Left renal cortex interstitium (tissue), 4 donors: ENCODE results near the gene TBC1D2B. TPM values are rescaled to one million over a fixed set of nuclear protein-coding genes. Genes with fewer than 3 reads are reported as not detected.
A peak's percentile ranks its signal among the peaks of the same experiment; 100 is the strongest.

ENCODE experiments used
- DNase-seq, 4 donors: peaks; one replicate each; pipeline ENCODE4 v3.0.0-alpha.2; 2013; ENCODE audit warnings: low read depth in 4 of 4, low spot score in 2 of 4, missing footprints in 1 of 4
- polyA plus RNA-seq, 4 donors: library from polyadenylated mRNA; unstranded; fragments of 120-200 nt; gene quantifications; one replicate each; pipeline ENCODE4 v1.2.1, GENCODE V29; 2013; ENCODE audit not compliant: insufficient read length in 4 of 4

TBC1D2B gene
- polyA plus RNA-seq, 4 donors, result 29.7 to 32.1 (median 31.4) TPM

DNA sequence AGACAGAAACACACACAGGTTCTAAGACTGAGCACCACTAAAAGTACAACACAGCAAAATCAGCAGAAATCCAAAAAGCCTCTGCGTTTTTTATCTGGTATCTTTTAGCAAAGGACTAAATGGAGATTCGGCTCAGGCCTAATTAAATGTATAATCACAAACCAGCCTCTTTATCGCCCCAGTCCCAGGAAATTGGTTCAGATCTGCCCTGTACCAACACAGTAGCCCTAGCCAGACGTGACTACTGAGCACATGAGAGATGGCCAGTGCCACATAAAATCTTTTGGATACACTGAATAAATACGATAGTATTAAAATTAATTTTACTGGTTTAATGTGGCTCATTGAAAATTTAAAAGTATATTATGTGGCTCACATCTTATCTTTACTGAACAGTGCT lies 19.7 kb downstream of the TBC1D2B start:
- DNase-seq, result no peak

DNA sequence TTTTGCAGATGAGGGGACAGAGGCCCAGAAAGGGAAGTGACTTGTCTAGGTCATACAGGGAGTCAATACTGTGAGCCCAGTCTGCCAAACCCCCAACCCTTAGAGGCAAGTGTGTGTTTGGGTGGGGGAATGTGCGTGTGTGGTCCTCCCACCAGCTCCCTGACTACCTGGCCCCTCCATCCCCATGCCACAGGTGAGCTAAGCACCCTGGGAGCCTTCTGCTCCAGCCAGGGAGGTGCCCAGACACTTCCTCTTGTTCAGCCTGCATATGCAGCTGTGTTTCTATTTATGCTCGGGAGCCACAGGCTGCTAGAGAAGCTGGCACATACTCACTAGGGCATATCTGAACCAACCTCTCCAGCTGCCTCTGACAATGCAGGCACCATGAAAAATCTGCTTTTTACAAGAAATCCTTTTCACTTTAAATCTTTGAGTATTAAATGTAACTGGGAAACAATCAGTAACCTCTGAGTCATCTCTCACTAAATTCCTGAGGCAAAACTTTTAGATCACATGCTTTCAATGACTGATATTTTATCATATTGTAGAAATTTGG lies 20.7 kb downstream of the TBC1D2B start:
- DNase-seq, result no peak

DNA sequence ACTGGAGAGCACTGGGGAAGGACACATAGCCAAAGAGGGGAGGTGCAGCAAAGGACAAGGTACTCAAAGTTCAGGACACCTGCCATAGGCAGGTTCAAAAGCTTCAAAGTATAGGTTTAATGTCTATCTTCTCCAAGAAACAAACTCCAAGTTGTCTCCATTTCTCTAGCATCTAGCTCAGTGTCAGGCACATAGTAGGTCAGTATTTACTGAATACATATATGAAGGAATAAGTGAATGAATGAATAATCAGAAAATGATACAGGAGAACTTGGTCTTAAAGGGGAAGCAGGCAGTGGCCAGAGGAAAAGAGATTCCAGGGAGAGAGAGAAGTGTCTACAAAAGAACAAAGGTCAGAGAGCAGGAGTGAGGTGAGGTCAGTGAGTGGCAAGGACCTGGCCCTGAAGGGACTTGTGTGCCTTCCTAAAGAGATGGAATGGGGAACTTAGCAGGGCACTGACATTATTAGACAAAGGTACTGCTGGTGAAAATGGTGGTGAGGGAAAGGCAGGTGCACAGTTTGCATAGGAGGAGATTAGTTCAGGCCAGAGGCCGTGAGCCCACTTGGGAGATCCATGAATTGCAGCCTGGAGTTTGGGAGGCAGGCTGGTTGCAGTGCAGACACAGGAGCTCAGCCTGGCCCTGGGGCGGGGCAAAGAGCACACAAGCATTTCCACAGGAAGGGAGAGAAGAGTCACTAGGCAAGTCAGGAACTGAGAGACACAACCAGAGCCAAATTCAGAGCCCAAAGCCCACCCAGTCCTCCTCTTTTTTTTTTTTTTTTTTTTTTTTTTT lies 21.4 kb downstream of the TBC1D2B start:
- no peak for DNase-seq

DNA sequence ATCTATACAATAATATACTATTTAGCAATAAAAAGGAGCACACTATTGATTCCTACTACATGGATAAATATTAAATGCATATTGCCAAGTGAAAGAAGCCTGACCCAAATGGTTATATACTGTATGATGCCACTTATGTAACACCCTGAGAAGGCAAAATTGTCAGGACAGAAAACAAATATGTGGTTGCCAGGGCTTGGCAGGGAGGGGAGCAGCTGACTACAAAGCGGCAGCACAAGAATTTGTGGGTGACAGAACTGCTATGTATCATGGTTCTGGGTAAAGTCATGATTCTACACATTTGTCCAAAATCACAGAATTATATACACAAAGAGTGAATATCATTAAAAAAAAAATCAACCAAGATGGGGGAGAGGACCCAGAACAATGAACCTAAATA lies 22.5 kb downstream of the TBC1D2B start:
- DNase-seq, result no peak

DNA sequence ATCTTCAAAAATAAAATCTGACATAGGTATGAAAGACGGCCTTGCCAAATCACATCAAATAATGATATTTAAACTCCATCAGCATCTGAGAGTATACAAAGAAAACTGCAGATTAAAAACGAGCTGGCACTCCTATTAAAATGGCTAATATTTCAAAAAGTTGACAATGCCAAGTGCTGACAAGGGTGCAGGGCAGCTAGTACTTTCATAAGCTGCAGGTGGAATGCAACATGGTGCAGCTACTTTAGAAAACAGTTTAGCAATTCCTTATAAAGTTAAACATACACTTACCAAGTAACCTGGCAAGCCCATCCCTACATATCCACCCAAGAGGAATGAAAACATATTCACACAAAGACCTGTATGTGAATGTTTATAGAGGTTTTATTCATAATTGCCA lies 23.0 kb downstream of the TBC1D2B start:
- no peak for DNase-seq

DNA sequence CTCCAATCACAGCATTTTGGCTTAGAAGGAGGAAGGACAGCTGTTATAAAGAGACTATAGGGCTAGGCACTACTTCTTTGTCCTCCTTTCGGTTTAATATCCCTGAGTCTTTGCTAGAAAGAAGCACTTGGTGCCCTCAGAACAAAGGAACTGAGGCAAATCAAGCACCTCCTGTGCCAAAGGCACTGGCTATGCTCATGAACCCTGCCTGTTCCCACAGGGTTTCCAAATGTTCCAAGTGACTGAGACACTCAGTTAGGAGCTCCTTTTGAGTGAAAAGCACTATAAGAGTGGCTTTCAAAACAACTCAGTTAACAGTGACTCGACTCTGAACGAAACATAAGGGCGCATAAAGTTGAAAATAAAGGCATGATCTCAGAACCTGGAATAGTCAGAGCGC lies 25.0 kb downstream of the TBC1D2B start:
- DNase-seq, result no peak

DNA sequence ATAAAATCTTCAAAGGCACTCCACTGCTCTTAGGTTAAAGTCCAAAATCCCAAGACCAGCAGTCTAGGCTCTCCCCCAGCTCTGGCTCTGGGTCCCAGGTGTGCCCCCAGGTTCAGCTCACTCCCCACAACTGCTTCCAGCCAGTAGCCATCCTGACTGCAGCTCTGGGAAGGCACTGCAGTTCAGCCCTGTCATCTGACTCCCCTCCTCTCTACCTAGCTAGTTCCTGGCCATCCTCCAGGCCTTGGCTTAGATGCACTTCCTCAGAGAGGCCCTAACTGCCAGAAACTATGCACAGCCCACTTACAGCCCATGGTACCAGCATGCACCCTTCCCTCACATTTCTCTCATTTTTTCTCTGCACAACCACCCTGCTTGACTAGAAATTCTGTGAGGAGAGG lies 25.5 kb downstream of the TBC1D2B start:
- DNase-seq, result no peak

DNA sequence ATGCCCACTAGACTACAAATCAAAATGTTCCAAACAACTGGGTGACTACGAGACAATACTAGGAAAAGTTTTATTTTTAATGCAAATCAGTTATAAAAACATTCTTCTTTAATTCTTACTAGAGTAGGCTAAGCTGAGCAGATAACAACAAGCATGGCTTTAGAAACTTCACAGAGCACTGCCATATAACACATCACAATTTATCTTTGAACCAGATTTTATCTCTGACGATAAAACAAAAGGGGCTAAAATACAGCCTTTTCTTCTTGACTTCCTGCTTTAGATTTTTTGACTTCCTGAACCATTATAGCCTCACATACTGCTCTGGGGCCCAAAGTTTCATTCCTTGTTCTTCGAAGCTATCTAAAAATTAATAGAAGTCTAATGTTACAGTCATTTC lies 25.9 kb downstream of the TBC1D2B start:
- no peak for DNase-seq

DNA sequence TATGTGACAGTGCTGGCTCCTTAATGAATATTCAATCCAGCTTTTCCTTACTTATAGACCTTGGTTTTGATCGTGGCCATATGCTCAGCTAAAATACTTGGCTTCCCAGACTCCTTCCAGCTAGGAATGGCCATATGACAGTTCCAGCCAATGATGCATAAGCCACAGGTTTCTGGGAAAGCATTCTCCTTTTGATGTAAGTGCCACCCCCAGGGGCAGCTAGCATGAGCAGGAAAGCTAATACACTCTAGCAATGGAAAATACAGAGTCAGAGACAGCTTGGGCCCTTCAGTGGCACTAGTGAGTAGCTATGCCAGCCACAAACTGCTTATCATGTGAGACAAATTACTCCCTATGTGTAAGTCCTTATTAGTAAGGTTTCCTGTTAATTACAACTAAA lies 26.7 kb downstream of the TBC1D2B start:
- DNase-seq, result no peak

DNA sequence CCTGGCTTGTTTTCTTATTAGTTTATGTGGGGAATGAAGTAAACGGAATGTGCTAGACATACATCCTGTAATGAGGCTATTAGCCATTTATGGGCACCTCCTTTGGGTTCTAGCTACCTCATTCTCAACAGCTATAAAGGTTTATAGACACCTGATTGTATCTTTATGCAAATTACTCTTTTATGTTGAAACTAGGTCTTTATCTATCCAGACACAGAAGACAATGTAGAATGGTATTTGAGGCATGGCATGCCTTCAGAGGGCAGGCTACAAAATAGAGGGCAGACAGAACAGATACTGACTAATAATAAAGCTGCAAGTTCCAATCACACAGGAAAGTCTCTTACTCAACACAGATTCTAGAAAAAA lies 27.1 kb downstream of the TBC1D2B start:
- DNase-seq, result no peak

DNA sequence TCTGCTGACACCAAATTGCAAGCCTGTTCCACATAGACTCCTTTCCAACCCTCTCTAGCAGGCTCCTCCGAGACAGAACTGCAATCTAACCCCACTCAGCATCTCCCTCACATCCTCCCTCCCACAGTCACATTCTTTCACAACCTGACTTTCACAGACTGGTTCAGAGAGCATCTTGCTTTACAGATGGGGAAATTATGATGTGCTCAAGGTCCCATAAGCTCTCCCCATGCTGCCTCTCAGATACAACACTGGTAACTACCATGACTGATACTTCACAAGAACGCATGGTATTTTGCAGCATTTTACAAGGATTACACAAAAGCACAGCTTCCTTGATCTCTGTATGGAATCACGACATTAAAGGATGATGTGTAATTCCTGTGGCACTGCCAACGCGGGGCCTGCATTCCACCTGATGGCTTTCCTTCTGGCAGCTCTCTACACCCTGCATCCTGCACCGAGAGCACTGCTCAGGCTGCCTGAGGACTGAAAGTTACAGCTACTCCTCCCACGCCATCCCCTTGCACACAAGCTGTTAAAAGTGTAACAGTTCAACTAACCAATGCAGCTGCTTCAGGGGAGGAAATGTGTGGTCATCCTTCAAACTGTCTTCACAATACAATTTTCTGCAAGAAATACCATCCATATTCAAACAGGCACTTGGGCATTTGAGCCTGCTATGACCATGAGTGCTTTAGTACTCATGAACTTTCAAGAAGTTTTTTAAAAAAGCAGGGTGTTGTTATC lies 27.6 kb downstream of the TBC1D2B start:
- peak in 1 of 4 donors; percentile 48 for DNase-seq

DNA sequence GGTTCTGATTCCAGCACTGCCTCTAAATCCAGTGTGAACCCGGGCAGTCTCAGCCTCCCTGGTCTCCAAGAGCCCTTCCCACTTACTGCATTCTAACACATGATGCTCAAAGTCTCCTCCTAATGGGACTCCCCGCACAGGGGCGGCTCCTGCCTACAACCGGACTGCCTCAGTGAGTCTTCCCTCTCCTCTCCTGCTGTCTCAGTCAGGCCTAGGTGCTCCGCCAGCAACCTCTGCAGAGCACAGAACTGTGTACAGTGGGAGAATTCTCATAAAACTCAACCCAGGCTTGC lies 28.9 kb downstream of the TBC1D2B start:
- DNase-seq, result no peak

DNA sequence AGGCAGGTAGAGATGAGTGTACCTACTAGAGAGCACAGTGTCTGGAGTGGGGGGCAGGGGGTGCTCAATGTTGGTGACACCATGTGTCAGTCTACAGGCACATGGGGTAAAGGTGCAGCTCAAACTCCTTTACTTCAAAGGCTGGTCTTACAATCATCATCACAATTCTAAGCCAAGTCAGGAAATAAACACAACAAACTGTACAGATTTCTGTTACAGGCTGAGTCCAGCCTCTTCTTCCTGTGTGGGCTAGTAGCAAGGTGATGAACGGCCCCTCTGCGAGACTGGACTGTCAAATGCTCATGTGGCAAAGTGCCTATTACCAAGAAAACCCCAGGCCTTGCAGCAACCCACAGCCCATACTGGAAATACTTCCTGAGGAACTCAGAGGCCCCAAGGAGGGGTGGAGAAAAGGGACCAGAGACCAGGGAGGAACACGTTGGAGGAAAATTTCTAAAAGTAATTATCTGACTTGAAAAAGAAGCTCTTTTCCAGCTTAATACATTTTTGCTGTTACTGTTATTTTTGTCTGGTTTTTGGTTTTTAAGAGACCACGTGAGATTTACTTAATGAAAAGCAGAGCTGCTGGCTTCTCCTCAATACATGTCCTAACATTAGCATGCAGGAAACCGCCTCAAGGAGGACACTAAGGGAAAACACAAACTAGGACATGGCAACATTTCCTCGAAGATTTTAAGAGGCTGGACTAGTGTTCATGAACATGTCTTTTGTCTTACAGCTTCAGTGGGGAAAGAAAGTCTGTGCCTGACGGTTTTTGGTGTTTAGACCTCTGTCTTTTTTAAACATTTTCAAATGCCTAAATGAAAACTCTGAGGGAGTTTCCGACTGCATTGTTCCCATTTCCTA lies 29.5 kb downstream of the TBC1D2B start:
- DNase-seq, result no peak

DNA sequence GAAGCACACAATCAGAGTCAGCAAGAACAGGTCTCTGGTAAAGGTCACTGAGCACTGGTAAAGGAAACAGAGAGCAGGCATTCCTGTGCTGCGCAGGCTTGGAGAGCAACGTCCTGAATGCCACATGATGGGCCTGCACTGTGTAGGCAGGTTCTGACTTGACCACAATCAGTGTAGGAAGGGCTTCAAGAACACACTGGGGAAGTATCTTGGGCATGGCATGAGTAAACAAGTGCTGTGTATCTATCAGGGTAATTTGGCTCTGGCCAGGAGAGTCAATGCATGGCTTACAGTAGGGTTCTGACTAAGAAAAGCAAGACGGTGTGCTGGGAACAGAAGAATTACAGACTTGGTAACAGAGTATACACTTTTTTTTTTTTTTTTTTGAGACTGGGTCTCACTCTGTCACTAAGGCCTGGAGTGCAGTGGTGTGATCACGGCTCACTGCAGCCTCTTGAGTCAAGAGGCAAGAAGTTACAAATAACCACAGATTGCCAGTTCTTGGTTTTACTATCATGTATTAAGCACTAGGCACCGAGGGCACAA lies 30.6 kb downstream of the TBC1D2B start:
- DNase-seq, result no peak

DNA sequence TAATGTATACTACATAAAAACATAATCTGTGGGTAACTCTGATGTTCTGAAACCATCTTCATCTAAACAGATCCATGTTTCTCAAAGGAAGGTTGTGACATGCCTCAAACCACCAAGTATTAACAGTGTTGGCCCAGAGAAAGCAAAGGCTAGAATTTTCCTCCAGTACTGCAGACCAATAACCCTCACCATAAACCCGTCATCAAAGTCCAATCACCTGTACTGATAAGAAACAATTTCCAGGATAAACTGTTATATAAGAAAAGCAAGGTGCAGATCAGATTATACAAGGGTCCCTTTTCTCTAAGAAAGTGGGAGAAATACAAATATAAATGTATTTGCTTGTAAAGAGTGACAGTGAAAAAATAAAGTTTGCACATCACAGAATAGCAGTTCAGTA lies 32.3 kb downstream of the TBC1D2B start:
- no peak for DNase-seq

DNA sequence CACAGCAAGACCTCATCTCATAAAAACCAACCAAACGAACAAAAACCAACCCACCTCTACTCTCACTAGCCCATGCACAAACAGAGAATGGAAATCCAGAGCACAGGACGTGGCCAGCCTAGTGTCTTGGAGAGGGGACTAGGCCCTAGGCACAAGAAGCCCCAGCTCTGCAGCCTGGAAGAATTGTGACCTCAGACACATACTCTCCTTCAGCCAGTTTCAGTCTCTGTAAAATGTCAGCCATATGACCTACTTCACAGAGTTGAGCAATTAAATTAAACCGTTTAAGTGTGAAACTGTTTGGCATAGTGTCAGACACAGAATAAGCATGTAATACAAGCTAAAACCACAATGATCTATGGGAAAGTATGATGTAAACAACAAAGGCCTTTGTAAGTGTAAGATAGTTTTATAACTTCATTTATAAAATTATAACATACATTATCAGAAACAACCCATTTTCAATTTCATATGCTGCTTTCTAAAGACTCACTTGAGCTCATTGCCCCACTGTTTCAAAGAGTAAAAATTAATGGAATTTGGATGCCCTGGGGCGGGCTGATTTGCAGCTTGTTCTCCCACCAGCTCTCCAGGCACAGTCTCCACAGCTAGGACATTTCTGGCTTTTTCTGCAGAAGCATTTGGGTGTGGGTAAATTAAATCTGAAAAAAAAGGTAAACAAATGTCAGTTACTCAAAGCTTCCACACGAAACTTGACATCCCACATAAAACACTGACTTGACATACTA lies 32.9 kb downstream of the TBC1D2B start:
- DNase-seq, result no peak

DNA sequence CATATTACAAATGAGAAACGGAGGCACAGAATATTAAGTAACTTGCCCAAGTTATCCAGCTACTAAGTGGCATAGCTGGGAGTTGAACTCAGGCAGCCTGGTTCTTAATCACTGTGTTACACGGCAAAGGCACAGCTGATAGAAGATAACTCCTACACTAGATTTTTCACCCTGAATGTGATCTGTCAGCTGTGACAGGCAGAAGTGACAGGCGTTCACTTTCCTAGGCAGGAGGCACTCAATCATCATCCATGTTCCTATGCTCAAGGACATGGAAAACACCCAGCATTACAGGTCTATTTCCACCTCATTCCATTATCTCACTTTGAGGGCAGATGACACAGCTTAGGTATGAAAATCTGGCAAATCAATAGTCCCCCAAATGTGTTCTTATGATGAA lies 35.6 kb downstream of the TBC1D2B start:
- no peak for DNase-seq

DNA sequence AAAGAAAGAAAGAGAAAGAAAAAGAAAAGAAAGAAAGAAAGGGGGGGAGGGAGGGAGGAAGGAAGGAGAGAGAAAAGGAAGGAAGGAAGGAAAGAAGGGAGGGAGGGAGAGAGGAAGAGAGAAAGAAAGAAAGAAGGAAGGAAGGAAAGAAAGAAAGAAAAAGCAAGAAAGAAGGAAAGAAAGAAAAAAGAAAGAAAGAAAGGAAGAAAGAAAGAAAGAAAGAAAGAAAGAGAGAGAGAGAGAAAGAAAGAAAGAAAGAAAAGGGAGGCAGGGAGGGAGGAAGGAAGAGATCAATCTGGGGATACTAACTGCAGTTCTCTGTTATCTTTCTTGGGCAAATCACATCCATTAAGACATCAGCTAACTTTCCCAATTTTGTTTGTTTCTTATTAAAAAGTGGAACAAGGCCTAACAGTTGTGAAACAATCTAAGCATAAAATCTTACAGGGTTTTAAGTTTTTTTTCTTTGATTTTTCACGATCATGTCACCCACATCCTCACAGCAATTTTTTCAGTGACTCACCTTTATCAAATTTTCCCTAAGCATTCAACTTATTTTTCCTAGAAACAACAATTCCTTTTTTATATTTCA lies 36.8 kb downstream of the TBC1D2B start:
- no peak for DNase-seq

DNA sequence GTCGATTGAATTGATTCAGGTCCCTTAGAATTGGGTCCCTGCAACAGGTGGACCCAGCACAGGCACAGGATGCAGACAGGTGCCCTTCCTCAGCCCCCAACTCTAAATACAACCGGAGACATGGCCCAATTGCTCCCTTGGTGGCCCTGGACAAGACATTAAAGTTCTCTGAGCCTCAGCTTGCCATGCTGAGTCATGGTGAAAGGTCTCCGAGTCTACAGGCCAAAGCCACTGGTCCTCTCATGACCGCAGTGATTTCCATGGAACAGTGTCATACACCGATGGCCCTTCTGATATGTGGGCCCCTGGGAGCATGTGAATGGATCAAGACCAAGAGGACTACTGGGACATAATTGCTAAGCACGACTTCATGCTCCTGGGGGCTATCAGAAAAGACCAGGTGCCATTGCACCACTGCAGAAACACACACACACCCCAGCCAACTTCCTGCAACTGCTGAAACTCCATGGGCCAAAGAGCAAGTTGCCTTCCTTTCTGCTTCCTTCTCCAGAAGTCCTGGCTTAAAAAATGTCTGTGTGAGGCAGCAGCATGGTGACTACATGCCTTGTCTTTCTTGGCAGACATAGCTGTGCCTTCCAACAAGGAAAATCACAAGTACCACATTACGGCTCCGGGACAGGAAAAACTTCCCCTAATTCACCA lies 38.8 kb downstream of the TBC1D2B start:
- DNase-seq, result no peak
